HAP-1 (cell line): ENCODE data around the gene LGR6.

Experiments
- DNase-seq, 2 experiments: peaks; one replicate each; pipeline ENCODE4 v3.0.0-alpha.2; 2016 to 2020; ENCODE audit warnings: low spot score in 2 of 2
- H3K27me3 ChIP-seq: fragments of 250-450 bp; sonication (Bioruptor Pico); 2 replicates; pipeline ENCODE4 v1.5.1; 2020; ENCODE audit warnings: low read depth, mild to moderate bottlenecking, moderate library complexity
- H3K36me3 ChIP-seq: fragments of 250-450 bp; sonication (Bioruptor Pico); replicated peaks from 2 replicates; pipeline ENCODE4 v1.5.1; 2020; ENCODE audit warnings: mild to moderate bottlenecking
- H3K4me1 ChIP-seq: fragments of 250-450 bp; sonication (Bioruptor Pico); 2 replicates; pipeline ENCODE4 v1.5.1; 2020; ENCODE audit warnings: mild to moderate bottlenecking
- H3K4me3 ChIP-seq: fragments of 250-450 bp; sonication (Bioruptor Pico); 2 replicates; pipeline ENCODE4 v1.5.1; 2020; ENCODE audit warnings: mild to moderate bottlenecking, moderate library complexity
- H3K9me3 ChIP-seq: fragments of 250-450 bp; sonication (Bioruptor Pico); 2 replicates; pipeline ENCODE4 v1.5.1; 2020; ENCODE audit warnings: mild to moderate bottlenecking, moderate library complexity
- in situ Hi-C: fragments of 300-500 bp; cut with MboI; formaldehyde crosslinking; loops from 3 replicates; pipeline ENCODE4 v1.14.3; 2020; ENCODE audit warnings: low sequenced_read_pairs, inconsistent platforms, mixed read lengths

The LGR6 gene

DNA sequence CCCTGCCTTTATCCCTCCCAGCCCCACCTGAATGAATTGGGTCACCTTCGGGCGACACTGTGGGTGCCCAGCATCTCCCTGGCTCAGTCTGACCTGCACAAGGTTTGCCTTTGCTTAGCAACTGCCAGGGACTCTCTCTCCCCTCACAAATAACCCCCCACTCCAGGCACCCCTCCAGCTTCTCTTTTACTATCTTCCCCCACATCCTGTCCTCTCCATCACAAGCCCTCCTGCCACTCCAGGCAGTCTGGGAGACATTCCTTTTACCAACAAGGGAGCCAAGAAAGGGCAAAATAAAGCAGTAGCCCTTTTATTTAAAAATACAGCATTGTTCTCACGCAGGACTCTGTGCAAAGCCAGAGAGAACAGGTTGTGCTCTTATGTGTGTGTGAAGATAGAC is 23.9 kb downstream of the LGR6 start:
- DNase-seq, result no peak
- Histone ChIP-seq H3K4me1 (peaks cover 2% of the 10 kb centered on the region; the same call in 1 of the 2 replicates), H3K4me3 (no peak overlapping the region), H3K9me3 (no peaks in the 10 kb centered on the region), H3K27me3 (peaks cover 65% of the 10 kb centered on the region), H3K36me3 (no peaks in the 10 kb centered on the region)
- in situ Hi-C loops, result no loop called here

DNA sequence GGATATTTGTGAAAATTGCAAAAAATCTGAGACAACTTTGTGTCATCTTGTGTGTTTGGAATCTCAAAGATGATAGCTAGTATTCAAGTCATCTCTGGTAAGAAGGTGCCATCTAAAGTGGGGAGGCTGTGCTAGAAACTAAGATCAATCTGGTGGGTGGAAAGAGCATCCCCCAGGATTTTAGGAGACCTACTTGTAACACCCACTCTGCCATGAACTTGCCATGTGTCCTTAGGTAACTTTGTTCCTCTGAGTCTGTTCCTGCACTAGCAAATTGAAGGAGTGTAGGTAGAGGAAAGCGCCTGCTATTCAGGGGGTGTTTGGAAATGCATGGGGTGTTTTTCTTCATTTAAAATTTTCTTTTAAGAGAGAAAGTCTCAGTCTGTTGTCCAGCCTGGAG is 24.4 kb downstream of the LGR6 start:
- Histone ChIP-seq H3K4me1 (peaks cover 2% of the 10 kb centered on the region; the same call in 1 of the 2 replicates), H3K36me3 (no peaks in the 10 kb centered on the region), H3K9me3 (no peaks in the 10 kb centered on the region), H3K4me3 (no peak overlapping the region), H3K27me3 (peaks cover 60% of the 10 kb centered on the region)
- DNase-seq, result no peak
- in situ Hi-C loops, result no loop called here

DNA sequence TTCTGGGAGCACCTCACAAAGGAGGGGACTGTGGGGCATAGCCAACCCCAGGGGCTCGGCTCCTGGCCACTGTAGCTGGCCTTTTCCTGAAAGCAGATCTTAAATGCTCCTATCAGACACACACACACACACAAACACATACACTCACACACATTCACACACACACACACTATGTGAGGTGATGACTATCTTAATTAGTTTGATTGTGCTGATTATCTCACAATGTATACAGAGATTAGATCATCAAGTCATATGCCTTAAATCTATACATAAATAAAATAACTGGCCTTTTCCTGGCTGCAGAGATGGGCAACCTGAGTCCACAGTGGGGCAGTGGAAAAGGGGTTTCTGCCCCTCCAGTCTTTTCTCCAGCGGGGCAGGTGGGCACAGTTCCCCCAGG is 27.1 kb downstream of the LGR6 start:
- H3K27me3 ChIP-seq, result peaks cover 39% of the 10 kb centered on the region
- no peaks in the 10 kb centered on the region for H3K4me1 ChIP-seq
- in situ Hi-C loops, result no loop called here
- no peaks in the 10 kb centered on the region for H3K36me3 ChIP-seq
- no peaks in the 10 kb centered on the region for H3K9me3 ChIP-seq
- DNase-seq, result no peak
- H3K4me3 ChIP-seq, result no peak overlapping the region

DNA sequence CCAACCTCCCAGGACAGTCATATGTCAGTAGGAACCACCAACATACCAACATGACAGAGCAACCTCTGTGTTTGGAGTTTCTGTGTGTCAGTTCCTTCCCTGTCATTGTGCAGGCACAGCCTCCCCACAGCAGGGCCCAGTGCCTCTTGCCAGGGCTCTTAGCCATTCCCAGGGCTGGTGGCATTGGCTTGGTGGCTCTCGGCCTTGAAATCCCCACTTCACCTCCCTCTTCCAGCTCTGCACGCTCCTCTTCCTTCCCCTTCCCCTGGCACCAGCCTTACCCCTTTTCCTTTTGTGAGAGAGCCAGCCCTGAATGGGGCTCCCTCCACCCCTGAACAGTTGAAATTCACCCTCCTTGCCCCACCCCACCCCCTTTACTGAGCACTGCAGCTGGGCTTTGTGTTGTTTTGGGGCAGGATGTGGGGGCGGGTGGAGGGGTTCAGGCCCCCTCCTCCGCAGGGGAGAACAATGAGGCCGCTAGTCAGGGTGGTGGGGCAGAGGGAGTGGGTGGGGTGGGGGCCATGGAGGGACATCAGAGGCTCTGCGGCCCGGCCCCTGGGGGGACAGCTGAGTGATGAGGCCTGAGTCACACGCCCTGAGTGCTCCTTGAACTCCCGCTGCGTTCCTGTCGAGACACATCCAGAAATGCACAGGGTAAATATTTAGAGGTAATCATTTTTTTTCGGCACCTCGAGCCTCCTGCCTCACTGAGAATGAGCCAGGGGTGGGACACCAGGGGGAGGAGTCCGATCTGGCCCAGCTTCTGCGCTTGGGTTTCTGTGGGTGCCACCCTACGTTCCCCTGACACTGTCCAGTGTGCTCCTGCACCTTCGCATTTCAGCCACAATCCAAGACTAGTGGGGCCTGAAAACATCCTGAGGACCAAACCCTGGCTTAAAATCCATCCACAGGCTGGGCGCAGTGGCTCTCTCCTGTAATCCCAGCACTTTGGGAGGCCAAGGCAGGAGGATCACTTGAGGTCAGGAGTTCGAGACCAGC is 28.6 kb downstream of the LGR6 start:
- Histone ChIP-seq H3K9me3 (no peaks in the 10 kb centered on the region), H3K36me3 (no peaks in the 10 kb centered on the region), H3K4me1 (no peaks in the 10 kb centered on the region), H3K27me3 (peaks cover 31% of the 10 kb centered on the region), H3K4me3 (no peak overlapping the region)
- in situ Hi-C loops, result no loop called here
- DNase-seq, result no peak

DNA sequence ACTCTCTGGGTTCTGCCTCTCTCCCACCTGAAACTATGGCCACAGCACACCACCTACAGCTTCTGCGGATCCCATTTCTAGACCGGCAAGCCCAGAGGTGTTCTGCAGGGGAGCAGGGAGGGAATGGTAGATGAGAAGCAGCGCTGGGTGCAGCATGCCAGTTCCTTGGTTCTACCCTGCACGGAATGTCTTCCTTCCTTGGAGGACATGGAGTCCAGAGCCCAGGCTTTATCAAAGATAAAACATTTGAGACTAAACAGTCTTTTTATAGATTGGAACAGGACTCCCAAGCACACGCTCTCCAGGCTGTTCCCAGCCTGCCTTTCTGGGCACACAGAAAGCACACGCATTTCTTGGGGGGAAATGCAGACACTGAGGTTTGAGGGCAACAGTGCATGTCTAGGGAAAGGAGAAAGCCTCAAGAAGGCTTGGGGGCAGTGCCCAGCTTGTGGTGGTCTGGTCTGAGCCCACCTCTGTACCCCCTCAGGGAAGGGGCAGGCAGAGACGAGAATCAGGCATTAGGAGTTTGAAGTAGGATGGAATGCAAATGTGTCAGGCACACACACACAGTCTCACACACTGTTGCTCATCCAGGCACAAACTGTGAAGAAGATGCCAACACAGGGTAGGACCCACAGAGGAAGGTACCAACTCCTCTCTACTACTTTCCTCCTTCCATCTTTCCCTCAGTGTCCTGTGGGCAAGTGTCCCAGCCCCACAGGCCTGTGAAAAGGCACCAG is 29.7 kb downstream of the LGR6 start:
- Histone ChIP-seq H3K4me3 (no peak overlapping the region), H3K9me3 (no peaks in the 10 kb centered on the region), H3K36me3 (no peaks in the 10 kb centered on the region), H3K27me3 (peaks cover 26% of the 10 kb centered on the region), H3K4me1 (no peaks in the 10 kb centered on the region)
- in situ Hi-C loops, result no loop called here
- no peak for DNase-seq

DNA sequence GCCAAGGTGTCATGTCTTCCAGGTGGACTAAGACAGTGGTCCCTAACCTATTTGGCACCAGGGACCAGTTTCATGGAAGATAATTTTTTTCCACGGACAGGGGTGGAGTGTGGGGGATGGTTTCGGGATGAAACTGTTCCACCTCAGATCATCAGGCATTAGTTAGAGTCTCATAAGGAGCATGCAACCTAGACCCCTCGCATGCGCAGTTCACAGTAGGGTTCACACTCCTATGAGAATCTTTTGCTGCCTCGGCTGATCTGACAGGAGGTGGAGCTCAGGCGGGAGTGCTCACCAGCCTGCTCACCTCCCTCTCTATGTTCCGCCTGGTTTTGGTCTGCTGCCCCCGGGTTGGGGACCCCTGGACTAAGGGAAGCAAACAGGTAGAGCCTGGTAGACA is 30.9 kb downstream of the LGR6 start:
- Histone ChIP-seq H3K36me3 (no peaks in the 10 kb centered on the region), H3K4me3 (no peak overlapping the region), H3K4me1 (no peaks in the 10 kb centered on the region), H3K27me3 (peaks cover 16% of the 10 kb centered on the region; the same call in 1 of the 2 replicates), H3K9me3 (no peaks in the 10 kb centered on the region)
- in situ Hi-C loops, result no loop called here
- no peak for DNase-seq

DNA sequence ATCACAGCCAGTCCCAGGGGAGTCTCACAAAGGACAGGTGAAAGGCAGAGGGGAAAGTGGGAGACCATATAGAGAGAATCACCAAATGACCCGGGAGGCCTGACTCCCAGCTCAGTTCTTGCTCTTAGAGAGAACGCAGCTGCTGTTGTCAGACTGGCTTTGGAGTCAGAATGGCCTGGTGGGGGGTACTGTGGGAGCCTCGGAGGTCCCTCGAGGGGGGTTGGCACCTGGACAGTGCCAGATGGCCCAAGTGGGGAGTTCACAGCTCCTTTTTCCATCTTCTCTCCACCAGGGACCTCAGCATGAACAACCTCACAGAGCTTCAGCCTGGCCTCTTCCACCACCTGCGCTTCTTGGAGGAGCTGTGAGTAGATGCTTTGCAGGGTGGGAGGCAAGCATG is 31.5 kb downstream of the LGR6 start:
- no peak for DNase-seq
- Histone ChIP-seq H3K4me1 (no peaks in the 10 kb centered on the region), H3K27me3 (peaks cover 13% of the 10 kb centered on the region; the same call in 1 of the 2 replicates)

DNA sequence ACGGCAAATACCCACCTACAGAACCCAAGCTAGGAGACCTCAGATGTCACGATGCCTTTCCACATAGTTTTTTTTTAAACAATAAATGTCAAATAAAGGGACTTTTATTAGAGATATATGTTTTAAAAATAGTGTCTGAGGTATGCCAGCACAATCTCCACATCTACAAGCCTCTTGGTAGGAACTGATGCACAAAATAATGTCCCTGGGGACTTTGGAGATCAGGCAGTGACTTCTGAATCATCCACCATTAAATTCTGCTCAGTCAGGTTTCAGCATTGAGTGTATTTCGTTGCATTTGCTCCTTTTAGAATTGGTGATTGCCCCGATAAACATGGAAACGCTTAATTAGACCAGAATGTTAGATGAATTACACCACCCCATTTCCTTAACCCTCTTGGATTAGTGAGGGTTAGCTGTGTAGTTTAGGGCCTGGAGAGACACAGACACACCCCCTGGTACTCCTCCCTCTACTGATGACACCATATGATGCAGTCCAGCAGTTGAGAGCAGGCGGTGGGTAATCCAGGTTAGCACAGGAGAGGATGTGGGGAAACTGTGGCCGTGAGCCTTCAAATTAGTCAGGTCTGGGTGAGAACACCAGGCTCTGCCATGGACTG is 33.6 kb downstream of the LGR6 start:
- no peak for DNase-seq
- no peaks in the 10 kb centered on the region for H3K36me3 ChIP-seq
- in situ Hi-C loops, result no loop called here
- H3K4me1 ChIP-seq, result no peaks in the 10 kb centered on the region
- no peak overlapping the region for H3K4me3 ChIP-seq
- peaks cover 13% of the 10 kb centered on the region; the same call in 1 of the 2 replicates for H3K27me3 ChIP-seq
- no peaks in the 10 kb centered on the region for H3K9me3 ChIP-seq

More for the DNA sequence above, 31.5 kb downstream of the LGR6 start:
- H3K9me3 ChIP-seq, result no peaks in the 10 kb centered on the region
- no peak overlapping the region for H3K4me3 ChIP-seq
- H3K36me3 ChIP-seq, result no peaks in the 10 kb centered on the region
- in situ Hi-C loops, result no loop called here

DNA sequence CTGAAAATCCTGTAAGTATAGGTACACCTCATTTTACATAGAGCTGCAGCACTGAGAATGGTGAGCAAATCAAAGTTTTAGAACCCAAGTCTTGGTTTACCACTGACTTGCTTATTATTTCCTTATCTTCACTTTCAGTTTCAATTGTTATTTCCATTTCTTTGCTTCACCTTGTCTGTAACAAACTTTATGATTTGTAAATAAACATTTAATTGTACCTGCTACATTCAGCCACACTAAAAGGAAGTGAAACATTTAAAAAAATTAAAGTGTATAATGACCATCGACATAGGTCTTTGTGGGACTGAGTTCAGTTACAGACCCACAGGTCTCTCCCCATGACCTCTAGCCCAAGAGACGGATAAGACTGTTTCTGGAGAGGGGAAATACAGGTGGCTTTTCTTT is 34.4 kb downstream of the LGR6 start:
- H3K27me3 ChIP-seq, result peaks cover 13% of the 10 kb centered on the region; the same call in 1 of the 2 replicates

DNA sequence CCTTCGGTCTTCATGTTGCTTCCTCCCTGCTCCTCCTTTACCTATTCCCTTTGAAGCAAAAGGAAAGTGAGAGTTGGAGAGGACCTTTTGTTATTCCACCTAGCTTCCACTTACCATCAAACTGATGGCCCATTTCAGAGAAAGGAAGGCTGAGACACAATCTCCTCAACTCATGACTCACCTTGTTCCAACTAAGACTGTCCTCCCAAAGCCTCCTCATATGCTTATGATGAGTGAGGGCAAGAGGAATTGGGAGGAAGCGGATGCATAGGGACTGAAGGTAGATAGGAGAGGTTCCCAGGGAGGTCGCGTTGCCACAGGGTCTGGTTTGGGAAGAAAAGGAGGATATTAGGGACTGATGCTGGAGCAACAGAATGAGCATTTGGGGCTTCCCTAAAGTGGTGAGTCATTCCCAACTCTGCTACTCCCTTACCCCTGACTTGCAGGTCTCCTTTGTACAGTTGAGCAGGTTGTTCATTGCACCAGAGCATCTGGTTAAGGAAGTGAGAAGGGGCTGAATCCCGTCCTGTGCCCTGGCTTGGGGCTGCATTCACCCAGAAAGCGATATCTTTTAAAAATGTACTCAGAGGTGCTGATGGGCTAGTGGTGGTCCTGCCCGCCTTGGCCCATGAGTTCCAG is 35.0 kb downstream of the LGR6 start:
- no peak for DNase-seq
- in situ Hi-C loops, result no loop called here
- no peaks in the 10 kb centered on the region for H3K9me3 ChIP-seq
- H3K27me3 ChIP-seq, result peaks cover 13% of the 10 kb centered on the region; the same call in 1 of the 2 replicates
- no peak overlapping the region for H3K4me3 ChIP-seq
- no peaks in the 10 kb centered on the region for H3K36me3 ChIP-seq
- no peaks in the 10 kb centered on the region for H3K4me1 ChIP-seq

More for the DNA sequence above, 34.4 kb downstream of the LGR6 start:
- Histone ChIP-seq H3K36me3 (no peaks in the 10 kb centered on the region), H3K4me1 (no peaks in the 10 kb centered on the region), H3K4me3 (no peak overlapping the region), H3K9me3 (no peaks in the 10 kb centered on the region)
- no peak for DNase-seq
- in situ Hi-C loops, result no loop called here

DNA sequence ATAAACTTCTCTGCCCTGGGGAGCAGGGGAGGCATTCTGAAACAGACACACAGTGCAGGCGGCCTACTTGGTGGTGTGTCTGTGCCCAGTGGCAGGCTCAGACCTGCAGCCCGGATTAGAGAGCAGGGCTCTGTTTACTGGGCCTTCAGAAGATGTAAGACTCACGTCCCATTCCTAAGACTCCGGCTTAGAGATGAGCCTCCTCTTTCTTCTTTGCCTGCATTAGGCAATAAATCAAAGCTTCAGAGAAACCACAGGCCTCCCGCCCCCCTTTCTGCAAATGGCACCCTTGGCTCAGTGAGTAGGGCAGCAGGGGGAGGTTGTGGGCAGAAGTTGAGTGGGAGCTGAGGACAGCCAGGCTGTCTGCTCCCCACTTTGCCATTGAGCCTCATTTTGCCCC is 35.8 kb downstream of the LGR6 start:
- Histone ChIP-seq H3K4me1 (no peaks in the 10 kb centered on the region), H3K9me3 (no peaks in the 10 kb centered on the region), H3K27me3 (peaks cover 15% of the 10 kb centered on the region; the same call in 1 of the 2 replicates), H3K36me3 (no peaks in the 10 kb centered on the region), H3K4me3 (no peak overlapping the region)
- in situ Hi-C loops, result no loop called here
- no peak for DNase-seq

DNA sequence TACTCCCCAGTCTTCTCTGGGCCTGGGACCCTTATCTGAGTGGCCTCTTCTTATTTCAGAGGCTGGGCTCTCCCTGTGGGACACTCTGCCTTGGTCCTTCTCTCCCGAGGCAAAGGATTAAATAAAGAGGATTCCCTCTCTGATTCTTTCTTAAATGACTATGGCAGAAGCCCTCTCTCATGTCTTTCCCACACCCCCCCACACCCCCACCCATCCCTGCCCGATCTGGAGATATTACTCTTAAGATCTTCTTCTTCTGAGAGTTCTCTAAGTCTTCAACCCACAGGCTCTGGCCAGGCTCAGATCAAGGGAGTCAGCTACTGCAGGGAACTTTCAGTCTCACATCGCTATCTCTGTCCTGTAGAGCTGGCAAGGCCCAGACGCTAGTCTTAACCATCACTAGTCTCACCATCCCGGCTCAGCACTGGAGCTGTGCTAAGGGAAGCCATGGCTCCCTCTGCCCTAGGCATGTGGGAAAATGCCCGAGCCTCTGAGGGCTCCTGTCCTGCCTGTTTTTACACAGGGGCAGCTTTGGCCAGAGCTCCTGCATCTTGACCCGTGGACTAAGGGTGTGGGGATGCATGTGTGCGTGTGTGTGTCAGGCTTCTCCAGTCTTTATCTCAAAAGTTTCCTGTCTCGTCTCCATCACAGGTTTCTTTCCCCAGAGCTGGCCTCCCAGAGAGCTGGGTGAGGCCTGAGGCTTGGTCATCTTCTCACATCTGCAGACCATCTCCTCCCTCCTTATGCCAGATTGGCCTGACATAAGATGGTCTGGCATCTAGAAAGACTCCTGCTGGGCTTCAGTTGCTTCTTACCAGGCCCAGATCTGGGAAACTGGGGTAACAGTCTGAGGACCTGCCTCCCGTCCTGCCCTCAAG is 36.7 kb downstream of the LGR6 start:
- Histone ChIP-seq H3K36me3 (no peaks in the 10 kb centered on the region), H3K9me3 (no peaks in the 10 kb centered on the region), H3K27me3 (peaks cover 17% of the 10 kb centered on the region; the same call in 1 of the 2 replicates), H3K4me3 (no peak overlapping the region), H3K4me1 (no peaks in the 10 kb centered on the region)
- in situ Hi-C loops, result no loop called here
- DNase-seq, result no peak
